Gastroesophageal sphincter (tissue), 4 donors: Measurements from ENCODE around the gene VPS35L. TPM values are rescaled to one million over a fixed set of nuclear protein-coding genes. Genes with fewer than 3 reads are reported as not detected.

ENCODE experiments used
- ATAC-seq: fragments of 150-250 bp; one replicate; pipeline ENCODE4 v1.9.1; 2016; ENCODE audit warnings: mild to moderate bottlenecking, moderate library complexity
- H3K27ac ChIP-seq, 4 donors: fragments of 200-600 bp; sonication (generic) in 3 of 4; 1 replicate in 3 of 4; 2 replicates in 1 of 4; pipeline ENCODE4 v1.5.1; 2016 to 2019
- H3K27me3 ChIP-seq: fragments of 200-600 bp; sonication (generic); one replicate; pipeline ENCODE4 v1.5.1; 2019
- H3K36me3 ChIP-seq, 2 donors: fragments of 200-600 bp; sonication (generic); one replicate each; pipeline ENCODE4 v1.5.1; 2019; ENCODE audit warnings: control low read depth in 1 of 2
- H3K4me1 ChIP-seq, 3 donors: fragments of 200-600 bp; sonication (generic); 1 replicate in 2 of 3; 2 replicates in 1 of 3; pipeline ENCODE4 v1.5.1; 2016 to 2019; ENCODE audit warnings: control low read depth in 2 of 3
- H3K4me3 ChIP-seq, 2 donors: fragments of 200-600 bp; sonication (generic); one replicate each; pipeline ENCODE4 v1.5.1; 2019; ENCODE audit warnings: mild to moderate bottlenecking in 1 of 2, moderate library complexity in 1 of 2
- H3K9me3 ChIP-seq, 3 donors: fragments of 200-600 bp; sonication (generic); one replicate each; pipeline ENCODE4 v1.5.1; 2017 to 2019; ENCODE audit warnings: control low read depth in 2 of 3
- EP300 ChIP-seq: sonication (generic); formaldehyde crosslinking; IDR thresholded peaks from one replicate; pipeline ENCODE4 v1.6.1; 2017; ENCODE audit warnings: antibody characterized with exemption, mild to moderate bottlenecking
- POLR2A ChIP-seq, 2 donors: fragments of 450-650 bp; IDR thresholded peaks; one replicate each; pipeline ENCODE4 v1.6.1; 2017; ENCODE audit warnings: antibody characterized with exemption in 2 of 2, mild to moderate bottlenecking in 2 of 2, moderate library complexity in 1 of 2
- POLR2AphosphoS5 ChIP-seq: sonication (generic); formaldehyde crosslinking; IDR thresholded peaks from one replicate; pipeline ENCODE4 v1.6.1; 2017; ENCODE audit warnings: antibody characterized with exemption
- WGBS, 2 donors: methylation state at CpG; one replicate each; pipeline ENCODE4 v1.1.5; 2018; ENCODE audit warnings: low coverage in 1 of 2; 5-methylcytosine and 5-hydroxymethylcytosine counted together
- total RNA-seq, 4 donors: library from RNA; depleted of rRNA; stranded (reverse); fragments of >200 nt; gene quantifications; one replicate each; pipeline ENCODE4 v1.1.0, GENCODE V29; 2016
- TF ChIP-seq, protein P1 (sequence below), 4 experiments: fragments of 200-600 bp in 2 of 4; fragments of 450-650 bp in 2 of 4; sonication (generic) in 1 of 4; IDR thresholded peaks; one replicate each; pipeline ENCODE4 v1.5.1; 2017 to 2019; ENCODE audit warnings: antibody characterized with exemption in 4 of 4, mild to moderate bottlenecking in 2 of 4, moderate library complexity in 2 of 4

The VPS35L gene
- total RNA-seq, 4 donors from 2014 or later: 39.0 to 59.6 (median 46.9) TPM

DNA sequence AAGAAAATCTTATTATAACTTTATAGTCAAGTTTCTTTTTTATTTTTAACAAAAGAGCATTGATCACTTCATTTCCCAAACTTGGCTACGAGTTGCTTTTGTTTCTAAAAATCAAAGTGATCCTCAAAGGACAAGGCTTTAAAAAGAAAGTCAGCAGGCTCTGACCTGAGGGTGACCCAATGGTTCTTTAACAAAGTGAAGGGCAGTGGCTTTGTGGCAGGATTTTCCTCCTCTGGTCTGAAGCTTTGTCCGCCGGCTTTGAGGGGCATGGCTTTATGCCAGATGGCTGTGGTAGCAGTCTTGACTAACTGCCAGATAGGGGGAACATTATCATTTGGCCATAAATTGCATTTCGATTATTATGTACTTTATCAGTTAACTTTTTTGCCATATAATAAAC lies 191.1 kb downstream of the VPS35L start:
- no peaks in the 10 kb centered on the region for H3K9me3 ChIP-seq
- H3K4me3 ChIP-seq: no peak overlapping the region
- H3K4me1 ChIP-seq: peaks cover 0 to 13% (median 0%) of the 10 kb centered on the region in 3 donors
- no peak for TF ChIP-seq POLR2AphosphoS5
- TF ChIP-seq EP300: no peak
- TF ChIP-seq, protein P1, sequence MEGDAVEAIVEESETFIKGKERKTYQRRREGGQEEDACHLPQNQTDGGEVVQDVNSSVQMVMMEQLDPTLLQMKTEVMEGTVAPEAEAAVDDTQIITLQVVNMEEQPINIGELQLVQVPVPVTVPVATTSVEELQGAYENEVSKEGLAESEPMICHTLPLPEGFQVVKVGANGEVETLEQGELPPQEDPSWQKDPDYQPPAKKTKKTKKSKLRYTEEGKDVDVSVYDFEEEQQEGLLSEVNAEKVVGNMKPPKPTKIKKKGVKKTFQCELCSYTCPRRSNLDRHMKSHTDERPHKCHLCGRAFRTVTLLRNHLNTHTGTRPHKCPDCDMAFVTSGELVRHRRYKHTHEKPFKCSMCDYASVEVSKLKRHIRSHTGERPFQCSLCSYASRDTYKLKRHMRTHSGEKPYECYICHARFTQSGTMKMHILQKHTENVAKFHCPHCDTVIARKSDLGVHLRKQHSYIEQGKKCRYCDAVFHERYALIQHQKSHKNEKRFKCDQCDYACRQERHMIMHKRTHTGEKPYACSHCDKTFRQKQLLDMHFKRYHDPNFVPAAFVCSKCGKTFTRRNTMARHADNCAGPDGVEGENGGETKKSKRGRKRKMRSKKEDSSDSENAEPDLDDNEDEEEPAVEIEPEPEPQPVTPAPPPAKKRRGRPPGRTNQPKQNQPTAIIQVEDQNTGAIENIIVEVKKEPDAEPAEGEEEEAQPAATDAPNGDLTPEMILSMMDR (IDR thresholded peaks at IDR 0.05): no peak
- no peak for TF ChIP-seq POLR2A (IDR thresholded peaks at IDR 0.05)
- H3K27ac ChIP-seq: peak overlapping the region in 1 of 4 donors; percentile 4
- WGBS, 2 donors: 73 to 88% methylated on average over 4 of the region's 4 CpGs
- no peak for ATAC-seq
- H3K27me3 ChIP-seq: no peaks in the 10 kb centered on the region
- H3K36me3 ChIP-seq: no peaks in the 10 kb centered on the region

DNA sequence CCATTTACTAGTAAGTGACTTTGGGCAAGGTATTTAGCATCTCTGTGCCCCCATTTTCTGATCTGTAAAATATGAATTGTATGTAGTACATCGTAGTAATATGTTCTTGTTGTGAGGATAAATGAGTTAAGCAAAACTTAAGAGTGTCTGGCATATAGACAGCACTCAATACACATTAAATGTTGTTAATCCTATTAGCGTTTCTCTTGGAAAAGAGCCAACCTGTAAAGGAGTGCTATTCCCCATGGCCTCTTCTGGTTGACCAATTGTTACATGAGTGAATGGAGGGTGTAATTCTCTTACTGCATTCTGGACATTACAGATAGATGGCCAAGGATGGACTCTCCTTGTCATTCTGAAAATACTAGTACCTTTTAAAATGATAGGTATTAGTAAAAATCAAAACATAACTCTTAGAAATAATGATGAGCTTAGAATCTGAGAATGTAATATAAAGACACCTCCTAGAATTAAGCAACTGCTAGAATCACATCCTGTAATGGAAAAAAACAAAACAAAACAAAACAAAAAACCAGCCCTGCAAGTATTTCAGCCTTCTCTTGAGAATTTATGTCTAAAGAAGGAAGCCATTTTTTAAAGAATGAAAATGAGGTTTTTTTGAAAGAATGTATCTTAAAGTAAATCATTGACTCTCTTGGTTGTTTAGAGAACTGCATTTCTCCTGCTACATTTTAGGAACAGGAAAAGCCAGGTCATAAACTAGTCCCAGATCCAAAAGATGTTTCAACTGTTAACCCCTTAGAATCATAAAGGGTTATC lies 193.1 kb downstream of the VPS35L start:
- WGBS, 2 donors: 36 to 50% methylated on average over 2 of the region's 2 CpGs
- Histone ChIP-seq H3K9me3 (no peaks in the 10 kb centered on the region), H3K27me3 (no peaks in the 10 kb centered on the region), H3K36me3 (no peaks in the 10 kb centered on the region), H3K4me3 (no peak overlapping the region), H3K4me1 (peaks cover 0 to 21% (median 0%) of the 10 kb centered on the region in 3 donors), H3K27ac (no peak overlapping the region)
- no peak for ATAC-seq
- TF ChIP-seq EP300 (no peak), POLR2AphosphoS5 (no peak), POLR2A (IDR thresholded peaks at IDR 0.05) (no peak)
- TF ChIP-seq, protein P1 (IDR thresholded peaks at IDR 0.05): no peak

DNA sequence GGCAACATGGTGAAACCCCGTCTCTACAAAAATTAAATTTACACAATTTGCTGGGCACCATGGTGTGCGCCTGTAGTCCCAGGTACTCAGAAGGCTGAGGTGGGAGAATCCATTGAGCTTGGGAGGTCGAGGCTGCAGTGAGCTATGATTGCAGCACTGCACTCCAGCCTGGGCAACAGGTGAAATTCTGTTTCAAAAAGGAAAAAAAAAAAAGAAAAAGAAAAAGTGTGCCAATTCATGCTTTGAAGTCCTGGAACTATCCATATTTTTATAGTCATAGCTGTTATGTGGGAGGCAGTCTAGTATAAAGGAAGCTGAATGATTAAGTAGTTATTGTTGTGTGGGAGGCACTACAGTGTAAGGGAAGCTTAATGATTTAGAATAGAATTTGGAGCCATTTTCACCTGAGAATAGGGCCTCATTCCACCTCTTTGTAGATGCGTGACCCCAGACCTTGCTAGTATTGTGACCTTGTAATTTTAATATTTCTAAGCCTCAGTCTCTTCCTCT lies 194.1 kb downstream of the VPS35L start:
- no peak overlapping the region for H3K4me3 ChIP-seq
- peaks cover 0 to 21% (median 0%) of the 10 kb centered on the region in 3 donors for H3K4me1 ChIP-seq
- ATAC-seq: no peak
- TF ChIP-seq POLR2AphosphoS5: no peak
- TF ChIP-seq EP300: no peak
- H3K27me3 ChIP-seq: no peaks in the 10 kb centered on the region
- H3K27ac ChIP-seq: no peak overlapping the region
- 90 to 95% methylated on average over 1 to 3 of the region's 4 CpGs for WGBS, 2 donors
- H3K9me3 ChIP-seq: no peaks in the 10 kb centered on the region
- H3K36me3 ChIP-seq: no peaks in the 10 kb centered on the region

Other genes with a start within 250 kb of the VPS35L start
- 1 to 10 TPM in 1 of 4 donors, not detected in 3; 3.0 TPM for gene TMC5, start 137.8 kb upstream of the VPS35L start, total RNA-seq
- 100 to 1,000 TPM in 2 of 4 donors, 10 to 100 TPM in 2; 80.9 to 143 (median 108) TPM for gene GDE1, start 33.6 kb upstream of the VPS35L start, total RNA-seq
- 10 to 100 TPM; 15.9 to 19.1 (median 17.5) TPM for gene CCP110, start 31.8 kb upstream of the VPS35L start, total RNA-seq
- gene KNOP1, start 162.5 kb downstream of the VPS35L start, total RNA-seq: 10 to 100 TPM in 3 of 4 donors, 1 to 10 TPM in 1; 6.9 to 14.5 (median 11.9) TPM
- 10 to 100 TPM in 3 of 4 donors, 1 to 10 TPM in 1; 9.0 to 16.3 (median 14.5) TPM for gene IQCK, start 162.6 kb downstream of the VPS35L start, total RNA-seq